ENCODE data around the gene GPAT3.

The GPAT3 gene

DNA sequence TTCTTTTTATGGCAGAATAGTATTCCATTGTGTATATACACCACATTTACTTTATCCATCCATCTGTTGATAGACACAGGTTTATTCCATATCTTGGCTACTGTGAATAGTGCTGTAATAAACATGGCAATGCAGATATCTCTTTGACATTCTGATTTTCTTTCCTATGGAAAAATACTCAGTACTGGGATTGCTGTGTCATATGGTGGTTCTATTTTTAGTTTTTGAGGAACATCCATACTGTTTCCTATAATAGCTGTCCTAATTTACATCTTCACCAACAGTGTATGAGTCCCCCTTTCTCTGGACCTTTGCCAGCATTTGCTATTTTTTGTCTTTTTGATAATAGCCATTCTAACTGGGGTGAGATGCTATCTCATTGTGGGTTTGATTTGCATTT, 73.5 kb downstream of the GPAT3 start:
- TF ChIP-seq GATA2 (IDR thresholded peaks at IDR 0.05; ENCODE audit: low read depth, low read length) (no peak), GATA3 (IDR thresholded peaks at IDR 0.05; ENCODE audit: low read depth, low read length) (no peak)

GRCh38 chr4:83610729-83611128, 74.8 kb downstream of the GPAT3 start:
- TF ChIP-seq GATA3 (IDR thresholded peaks at IDR 0.05; ENCODE audit: low read depth, low read length) = no peak
- no peak for TF ChIP-seq GATA2 (IDR thresholded peaks at IDR 0.05; ENCODE audit: low read depth, low read length)

GRCh38 chr4:83613023-83613422, 77.1 kb downstream of the GPAT3 start:
- TF ChIP-seq GATA3 (IDR thresholded peaks at IDR 0.05; ENCODE audit: low read depth, low read length) = no peak
- TF ChIP-seq GATA2 (IDR thresholded peaks at IDR 0.05; ENCODE audit: low read depth, low read length) = no peak

DNA sequence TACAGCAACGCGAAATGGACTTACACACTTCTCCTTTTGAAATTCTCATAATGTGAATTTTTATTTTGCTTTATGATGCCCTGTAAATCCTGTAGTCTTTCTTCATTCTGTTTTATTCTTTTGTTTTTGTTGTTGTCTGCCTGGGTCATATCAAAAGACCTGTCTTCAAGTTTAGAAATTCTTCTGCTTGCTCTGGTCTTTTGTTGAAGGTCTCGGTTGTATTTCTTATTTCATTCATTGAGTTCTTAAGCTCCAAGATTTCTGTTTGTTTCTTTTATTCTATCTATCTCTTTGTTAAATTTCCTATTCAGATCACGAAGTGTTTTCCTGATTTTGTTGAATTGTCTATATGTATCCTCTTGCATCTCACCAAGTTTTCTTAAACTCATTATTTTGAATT, 78.1 kb downstream of the GPAT3 start:
- TF ChIP-seq GATA2 (IDR thresholded peaks at IDR 0.05; ENCODE audit: low read depth, low read length) = no peak
- TF ChIP-seq GATA3 (IDR thresholded peaks at IDR 0.05; ENCODE audit: low read depth, low read length) = no peak

- no peak for TF ChIP-seq GATA3 (IDR thresholded peaks at IDR 0.05; ENCODE audit: low read depth, low read length)
- no peak for TF ChIP-seq GATA2 (IDR thresholded peaks at IDR 0.05; ENCODE audit: low read depth, low read length)
These were observed 80.3 kb downstream of the GPAT3 start for GRCh38 chr4:83616252-83616651.

DNA sequence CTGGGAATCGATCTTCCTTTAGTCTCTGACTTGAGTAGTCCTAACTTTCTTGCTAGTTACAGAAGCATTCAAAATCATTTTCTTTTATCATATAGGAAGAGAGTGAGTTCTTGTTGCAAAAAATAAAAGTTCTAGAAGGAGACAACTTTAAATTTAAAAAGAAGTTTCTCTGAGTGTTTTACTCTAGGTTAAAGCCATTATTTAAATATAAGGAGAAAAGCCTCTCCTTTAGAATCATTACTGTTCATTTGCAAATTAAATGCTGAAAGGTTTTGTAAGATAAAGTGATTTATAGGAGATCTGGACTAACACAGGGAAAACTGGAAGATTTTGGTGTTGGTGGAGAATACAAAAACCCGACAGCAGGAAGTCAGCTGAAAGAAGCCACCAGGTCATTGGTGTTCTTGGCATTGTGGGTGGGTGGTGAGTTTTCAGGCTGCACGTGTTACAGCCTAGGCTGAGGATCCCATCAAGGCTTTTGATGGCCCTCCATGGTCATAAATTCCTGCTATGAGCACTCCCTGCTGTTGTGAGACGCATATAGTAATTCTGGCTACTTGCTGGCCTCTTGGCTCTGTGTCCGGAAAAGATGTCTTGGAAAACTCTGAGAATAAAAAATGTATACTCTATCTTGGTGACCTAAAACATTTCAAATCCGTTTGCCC, 81.6 kb downstream of the GPAT3 start:
- no peak for TF ChIP-seq GATA3 (IDR thresholded peaks at IDR 0.05; ENCODE audit: low read depth, low read length)
- no peak for TF ChIP-seq GATA2 (IDR thresholded peaks at IDR 0.05; ENCODE audit: low read depth, low read length)

DNA sequence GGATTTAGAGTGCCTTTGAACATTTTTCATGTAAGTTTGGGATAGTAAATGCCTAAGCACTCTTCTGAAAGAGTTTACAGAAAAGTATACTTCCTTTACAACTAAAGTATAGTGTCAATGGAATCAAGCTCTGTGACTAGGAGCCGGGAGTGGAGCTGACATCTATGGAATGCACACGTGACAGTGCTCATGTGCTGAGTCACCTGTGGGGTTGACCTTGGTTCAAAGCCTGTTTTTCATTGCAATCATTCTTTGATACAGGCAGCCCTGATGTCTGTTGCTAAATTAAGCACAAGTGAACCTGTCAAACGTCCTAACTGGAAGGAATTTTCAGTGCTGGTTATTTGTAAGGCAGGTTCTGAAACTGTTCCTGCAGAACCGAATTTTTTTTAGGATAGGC, 82.5 kb downstream of the GPAT3 start:
- TF ChIP-seq GATA2 (IDR thresholded peaks at IDR 0.05; ENCODE audit: low read depth, low read length) = no peak
- TF ChIP-seq GATA3 (IDR thresholded peaks at IDR 0.05; ENCODE audit: low read depth, low read length) = no peak

GRCh38 chr4:83618991-83619645, 83.2 kb downstream of the GPAT3 start:
- TF ChIP-seq GATA2 (IDR thresholded peaks at IDR 0.05; ENCODE audit: low read depth, low read length) (no peak), GATA3 (IDR thresholded peaks at IDR 0.05; ENCODE audit: low read depth, low read length) (no peak)

DNA sequence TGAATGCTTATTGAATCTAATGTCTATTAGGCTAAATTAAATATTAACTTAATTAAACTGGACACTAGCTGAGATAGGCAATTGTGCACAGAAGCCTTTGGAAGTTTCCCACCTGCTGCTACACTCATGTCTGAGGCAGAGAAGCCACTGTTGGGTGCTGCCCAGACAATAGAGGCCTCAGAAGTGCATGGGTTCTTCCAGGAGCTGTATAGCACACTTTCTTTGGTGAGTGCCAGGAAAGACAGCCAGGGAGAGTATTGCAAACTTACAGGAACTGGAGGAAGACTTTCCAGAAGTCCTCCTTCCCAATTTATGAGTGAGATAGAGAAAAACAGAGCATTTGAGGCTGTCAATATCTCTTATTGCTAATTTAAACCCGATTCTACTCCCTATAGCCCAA, 89.9 kb downstream of the GPAT3 start:
- TF ChIP-seq GATA3 (IDR thresholded peaks at IDR 0.05; ENCODE audit: low read depth, low read length) (no peak), GATA2 (IDR thresholded peaks at IDR 0.05; ENCODE audit: low read depth, low read length) (no peak)

DNA sequence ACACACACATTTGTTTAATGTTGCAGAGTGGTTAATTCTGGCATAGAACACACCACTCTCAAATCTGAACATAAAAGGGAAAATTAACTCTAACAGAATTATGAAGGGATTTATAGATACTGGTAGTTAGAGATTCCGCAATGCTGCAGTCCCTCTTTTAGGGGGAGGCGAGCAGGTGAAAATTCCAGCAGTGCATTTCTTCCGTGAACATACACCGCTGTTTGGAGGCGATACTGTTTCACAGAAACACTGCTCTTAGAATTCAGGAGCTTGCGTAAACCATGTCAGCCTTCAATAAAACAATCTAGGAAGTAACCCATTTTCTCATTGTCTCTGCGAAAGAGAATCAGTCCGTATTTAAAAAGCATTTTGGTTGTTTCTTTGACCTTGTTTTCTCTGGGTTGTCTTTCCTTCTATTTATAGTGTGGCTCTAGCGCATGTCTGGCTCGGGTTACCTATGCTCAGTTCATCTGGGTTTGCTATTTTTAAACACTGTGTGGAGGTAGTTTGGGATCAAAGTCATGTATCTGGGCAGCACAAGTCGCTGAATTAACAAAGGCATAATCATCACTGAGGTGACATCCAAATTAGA, 90.4 kb downstream of the GPAT3 start:
- TF ChIP-seq GATA2 (IDR thresholded peaks at IDR 0.05; ENCODE audit: low read depth, low read length) (no peak), GATA3 (IDR thresholded peaks at IDR 0.05; ENCODE audit: low read depth, low read length) (no peak)

DNA sequence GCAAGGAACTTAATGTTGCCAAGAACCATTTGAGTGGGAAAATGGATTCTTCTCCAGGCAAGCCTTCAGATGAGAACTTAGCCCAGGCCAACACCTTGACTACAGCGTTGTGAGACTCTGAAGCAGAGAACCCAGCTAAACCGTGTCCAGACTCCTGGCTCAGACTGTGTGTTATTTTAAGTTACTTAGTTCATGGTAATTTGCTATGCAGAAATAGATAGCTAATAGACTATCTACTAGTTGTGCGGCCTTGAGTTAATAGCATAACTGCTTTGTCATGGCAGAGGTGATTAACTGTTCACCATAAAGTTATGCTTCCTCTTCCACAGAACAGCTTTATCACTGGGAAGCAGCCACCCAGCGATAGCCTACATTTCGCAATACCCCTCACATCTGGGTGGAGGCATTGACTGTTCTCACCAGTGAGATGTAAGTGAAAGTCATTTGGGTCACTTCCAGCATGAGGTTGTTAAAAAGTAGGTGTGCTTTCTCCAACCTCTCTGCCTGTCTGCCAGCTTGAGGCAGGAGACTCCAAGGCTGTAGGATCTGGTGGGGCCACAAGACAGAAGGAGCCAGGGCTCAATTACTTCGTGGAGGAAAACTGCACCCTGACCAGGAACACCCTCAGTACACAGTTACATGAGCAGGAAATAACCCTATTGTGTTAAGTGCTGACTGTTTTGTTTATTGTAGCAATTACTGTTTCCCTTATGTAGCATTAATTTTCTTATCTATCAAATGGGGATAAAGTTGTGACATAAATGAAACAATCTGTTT, 94.2 kb downstream of the GPAT3 start:
- TF ChIP-seq GATA3 (IDR thresholded peaks at IDR 0.05; ENCODE audit: low read depth, low read length) (no peak), GATA2 (IDR thresholded peaks at IDR 0.05; ENCODE audit: low read depth, low read length) (no peak)

DNA sequence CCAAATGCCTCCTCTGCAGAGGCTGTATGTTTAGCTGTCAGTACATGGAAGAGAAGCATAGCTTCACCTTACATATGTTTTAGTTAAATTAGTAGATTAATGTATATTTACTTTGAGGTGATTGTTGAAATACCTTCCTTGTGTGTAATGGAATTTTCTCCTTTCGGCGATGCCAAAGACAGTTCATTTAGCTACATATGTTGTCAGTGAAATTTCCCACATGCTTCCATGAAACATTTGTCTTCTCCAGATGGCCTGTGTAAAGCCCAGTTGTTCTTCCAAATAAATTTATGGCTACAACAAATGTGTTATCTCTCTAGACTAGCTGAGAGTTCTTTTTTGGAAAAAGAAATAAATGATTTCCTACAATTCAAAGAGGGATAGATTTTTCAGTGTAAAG, 95.2 kb downstream of the GPAT3 start:
- TF ChIP-seq GATA2 (IDR thresholded peaks at IDR 0.05; ENCODE audit: low read depth, low read length) = no peak
- TF ChIP-seq GATA3 (IDR thresholded peaks at IDR 0.05; ENCODE audit: low read depth, low read length) = no peak

DNA sequence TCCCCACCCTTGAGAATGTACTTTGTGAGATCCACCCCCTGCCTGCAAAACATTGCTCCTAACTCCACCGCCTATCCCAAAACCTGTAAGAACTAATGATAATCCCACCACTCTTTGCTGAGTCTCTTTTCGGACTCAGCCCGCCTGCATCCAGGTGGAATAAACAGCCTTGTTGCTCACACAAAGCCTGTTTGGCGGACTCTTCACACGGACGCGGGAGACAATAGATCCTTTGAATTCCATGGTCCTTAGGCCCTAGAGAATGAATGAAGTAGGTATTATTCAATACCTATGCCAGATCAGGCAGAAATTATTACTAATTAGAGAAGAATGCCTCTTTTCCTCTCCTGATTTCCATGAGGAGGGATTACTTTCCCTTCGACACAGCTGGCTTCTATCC, 101.0 kb downstream of the GPAT3 start:
- TF ChIP-seq GATA3 (IDR thresholded peaks at IDR 0.05; ENCODE audit: low read depth, low read length) (no peak), GATA2 (IDR thresholded peaks at IDR 0.05; ENCODE audit: low read depth, low read length) (no peak)

GRCh38 chr4:83639849-83640493, 104.1 kb downstream of the GPAT3 start:
- TF ChIP-seq GATA3 (IDR thresholded peaks at IDR 0.05; ENCODE audit: low read depth, low read length) = no peak

Data from SH-SY5Y (cell line).